Nephron (organoid): Measurements from ENCODE around the gene KDM5B.
"Not testable (repeated sequence)": the region's sequence is repeated elsewhere in the genome, so short reads cannot be mapped to it uniquely, and the experiment has no call there.

Source experiments
- H3K27ac Mint-ChIP-seq, 3 experiments: 2 replicates each; pipeline ENCODE4 v1.8.0; 2020; ENCODE audit warnings: mixed read lengths in 3 of 3, mild to moderate bottlenecking in 2 of 3, moderate library complexity in 1 of 3
- H3K27me3 Mint-ChIP-seq: 2 replicates; pipeline ENCODE4 v1.8.0; 2021; ENCODE audit warnings: low read depth, mild to moderate bottlenecking, moderate library complexity, mixed read lengths
- H3K36me3 Mint-ChIP-seq: 2 replicates; pipeline ENCODE4 v1.8.0; 2020; ENCODE audit warnings: low read depth, mixed read lengths
- H3K4me1 Mint-ChIP-seq: 2 replicates; pipeline ENCODE4 v1.8.0; 2020; ENCODE audit warnings: mixed read lengths
- H3K4me3 Mint-ChIP-seq, 3 experiments: 2 replicates each; pipeline ENCODE4 v1.8.0; 2020; ENCODE audit warnings: mild to moderate bottlenecking in 3 of 3, mixed read lengths in 3 of 3, moderate library complexity in 2 of 3
- H3K9me3 Mint-ChIP-seq: 2 replicates; pipeline ENCODE4 v1.8.0; 2020; ENCODE audit warnings: mixed read lengths
- CTCF ChIP-seq, 3 experiments: fragments of 200-600 bp; sonication (generic); IDR thresholded peaks; one replicate each; pipeline ENCODE4 v1.5.0; 2021; ENCODE audit warnings: antibody characterized with exemption in 3 of 3; ENCODE audit not compliant: unreplicated experiment in 3 of 3

Gene KDM5B

GRCh38 chr1:202800742-202801141, 7.5 kb downstream of the KDM5B start:
- no peaks in the 10 kb centered on the region for H3K27me3 Mint-ChIP-seq
- peaks cover 48% of the 10 kb centered on the region for H3K4me1 Mint-ChIP-seq
- no peaks in the 10 kb centered on the region for H3K9me3 Mint-ChIP-seq
- TF ChIP-seq CTCF (IDR thresholded peaks at IDR 0.05; ENCODE audit: unreplicated experiment in 3 of 3): no peak
- H3K4me3 Mint-ChIP-seq: no peak overlapping the region
- peaks cover 9% of the 10 kb centered on the region for H3K36me3 Mint-ChIP-seq
- H3K27ac Mint-ChIP-seq: peak overlapping the region; percentile 8 to 82 (median 45)

GRCh38 chr1:202798792-202799331, 9.4 kb downstream of the KDM5B start:
- H3K9me3 Mint-ChIP-seq: no peaks in the 10 kb centered on the region
- H3K36me3 Mint-ChIP-seq: peaks cover 9% of the 10 kb centered on the region
- peaks cover 37% of the 10 kb centered on the region for H3K4me1 Mint-ChIP-seq
- H3K4me3 Mint-ChIP-seq: no peak overlapping the region
- no peak for TF ChIP-seq CTCF (IDR thresholded peaks at IDR 0.05; ENCODE audit: unreplicated experiment in 3 of 3)
- H3K27me3 Mint-ChIP-seq: no peaks in the 10 kb centered on the region
- no peak overlapping the region for H3K27ac Mint-ChIP-seq

- no peak for TF ChIP-seq CTCF (IDR thresholded peaks at IDR 0.05; ENCODE audit: unreplicated experiment in 3 of 3)
- Mint-ChIP-seq H3K9me3 (no peaks in the 10 kb centered on the region), H3K4me1 (peaks cover 35% of the 10 kb centered on the region), H3K4me3 (no peak overlapping the region), H3K36me3 (peaks cover 9% of the 10 kb centered on the region), H3K27ac (no peak overlapping the region), H3K27me3 (no peaks in the 10 kb centered on the region)
Measured at GRCh38 chr1:202798260-202798659, 10.0 kb downstream of the KDM5B start.

GRCh38 chr1:202796670-202797069, 11.6 kb downstream of the KDM5B start:
- no peak overlapping the region for H3K4me3 Mint-ChIP-seq
- H3K36me3 Mint-ChIP-seq: peaks cover 9% of the 10 kb centered on the region
- H3K27ac Mint-ChIP-seq: no peak overlapping the region
- no peaks in the 10 kb centered on the region for H3K27me3 Mint-ChIP-seq
- TF ChIP-seq CTCF (IDR thresholded peaks at IDR 0.05; ENCODE audit: unreplicated experiment in 3 of 3): no peak
- peaks cover 27% of the 10 kb centered on the region for H3K4me1 Mint-ChIP-seq
- no peaks in the 10 kb centered on the region for H3K9me3 Mint-ChIP-seq

GRCh38 chr1:202794931-202795330, 13.3 kb downstream of the KDM5B start:
- H3K36me3 Mint-ChIP-seq, H3K4me3 Mint-ChIP-seq, H3K27ac Mint-ChIP-seq, H3K9me3 Mint-ChIP-seq, H3K27me3 Mint-ChIP-seq: not testable (repeated sequence)
- H3K4me1 Mint-ChIP-seq: peaks cover 17% of the 10 kb centered on the region

- Mint-ChIP-seq H3K4me3 (no peak overlapping the region), H3K27me3 (no peaks in the 10 kb centered on the region), H3K36me3 (peaks cover 4% of the 10 kb centered on the region), H3K4me1 (peaks cover 17% of the 10 kb centered on the region), H3K27ac (no peak overlapping the region), H3K9me3 (no peaks in the 10 kb centered on the region)
- no peak for TF ChIP-seq CTCF (IDR thresholded peaks at IDR 0.05; ENCODE audit: unreplicated experiment in 3 of 3)
Measured at GRCh38 chr1:202794051-202794740, 14.0 kb downstream of the KDM5B start.
